ENCODE measurements around the gene PRKCH.
"Not testable (repeated sequence)": the region's sequence is repeated elsewhere in the genome, so short reads cannot be mapped to it uniquely, and the experiment has no call there.

The PRKCH gene

DNA sequence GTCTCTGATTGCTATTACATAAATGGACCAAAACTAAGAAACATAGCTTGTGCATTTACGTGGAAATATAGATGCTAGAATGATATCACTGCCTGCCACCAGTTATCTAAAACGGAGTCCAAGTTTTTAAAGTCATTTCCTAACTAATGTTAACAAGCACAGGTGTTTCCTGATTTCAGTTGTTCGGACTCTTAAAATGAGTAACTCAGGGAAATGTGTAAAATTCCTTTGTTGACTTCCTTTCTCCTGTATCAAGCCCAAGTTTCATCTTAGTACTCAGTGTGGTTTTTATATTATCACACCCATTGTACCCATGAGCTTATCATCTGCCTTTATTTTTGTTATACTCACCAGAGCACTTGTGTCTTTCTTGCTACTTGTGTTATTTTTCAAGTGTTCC lies 13.2 kb upstream of the PRKCH start:
- no peak for DNase-seq (ENCODE audit: low read depth)

DNA sequence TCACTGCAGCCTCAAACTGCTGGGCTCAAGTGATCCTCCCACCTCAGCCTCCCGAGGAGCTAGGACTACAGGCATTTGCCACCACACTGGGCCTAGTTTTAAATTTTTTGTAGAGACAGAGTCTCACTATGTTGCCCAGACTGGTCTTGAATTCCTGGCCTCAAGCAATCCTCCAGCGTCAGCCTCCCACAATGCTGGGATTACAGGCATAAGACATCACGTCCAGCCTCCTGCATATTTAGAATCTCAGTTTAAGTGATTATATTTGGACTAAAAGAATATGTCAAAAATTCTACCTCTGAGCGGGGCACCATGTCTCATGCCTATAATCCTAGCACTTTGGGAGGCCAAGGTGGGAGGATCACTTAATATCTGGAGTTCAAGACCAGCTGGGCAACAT lies 12.7 kb upstream of the PRKCH start:
- DNase-seq (ENCODE audit: low read depth) = not testable (repeated sequence)

DNA sequence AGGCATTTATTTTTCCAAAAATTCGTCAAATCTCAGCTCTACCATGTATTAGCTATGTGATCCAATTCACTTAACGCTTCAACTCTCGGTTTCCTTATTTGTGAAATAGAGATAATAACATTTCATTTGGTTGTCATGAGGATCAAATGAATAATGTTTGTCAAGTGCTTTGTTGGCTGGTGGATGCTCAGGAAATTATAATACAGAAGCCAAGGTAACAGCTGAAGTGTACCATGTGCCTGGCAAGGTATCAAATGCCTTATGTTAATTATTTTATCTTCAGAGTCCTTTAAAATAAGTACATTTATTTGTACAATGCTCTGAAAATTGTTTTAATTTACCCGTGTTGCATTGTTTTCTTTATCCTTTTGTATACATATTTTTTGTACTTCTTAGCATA lies 6.1 kb upstream of the PRKCH start:
- no peak for DNase-seq (ENCODE audit: low read depth)

GRCh38 chr14:61319086-61319485 lies 2.3 kb upstream of the PRKCH start:
- DNase-seq (ENCODE audit: low read depth) = no peak

- DNase-seq (ENCODE audit: low read depth) = no peak
Observed at GRCh38 chr14:61319706-61320105, 1.7 kb upstream of the PRKCH start.

DNA sequence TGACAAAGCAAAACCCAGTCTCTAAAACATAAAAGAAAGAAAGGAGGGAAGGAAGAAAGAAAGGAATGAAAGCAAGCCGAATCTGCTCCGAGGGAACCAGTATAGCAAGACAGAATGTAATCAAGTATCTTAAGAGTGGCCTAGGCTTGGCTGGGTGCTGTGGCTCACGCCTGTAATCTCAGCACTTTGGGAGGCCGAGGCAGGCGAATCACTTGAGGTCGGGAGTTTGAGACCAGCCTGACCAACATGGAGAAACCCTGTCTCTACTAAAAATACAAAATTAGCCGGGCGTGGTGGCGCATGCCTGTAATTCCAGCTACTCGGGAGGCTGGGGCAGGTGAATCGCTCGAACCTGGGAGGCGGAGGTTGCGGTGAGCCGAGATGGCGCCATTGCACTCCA lies 1.2 kb upstream of the PRKCH start:
- not testable (repeated sequence) for DNase-seq (ENCODE audit: low read depth)

GRCh38 chr14:61320806-61321384 lies 484 bp upstream of the PRKCH start:
- no peak for DNase-seq (ENCODE audit: low read depth)

DNA sequence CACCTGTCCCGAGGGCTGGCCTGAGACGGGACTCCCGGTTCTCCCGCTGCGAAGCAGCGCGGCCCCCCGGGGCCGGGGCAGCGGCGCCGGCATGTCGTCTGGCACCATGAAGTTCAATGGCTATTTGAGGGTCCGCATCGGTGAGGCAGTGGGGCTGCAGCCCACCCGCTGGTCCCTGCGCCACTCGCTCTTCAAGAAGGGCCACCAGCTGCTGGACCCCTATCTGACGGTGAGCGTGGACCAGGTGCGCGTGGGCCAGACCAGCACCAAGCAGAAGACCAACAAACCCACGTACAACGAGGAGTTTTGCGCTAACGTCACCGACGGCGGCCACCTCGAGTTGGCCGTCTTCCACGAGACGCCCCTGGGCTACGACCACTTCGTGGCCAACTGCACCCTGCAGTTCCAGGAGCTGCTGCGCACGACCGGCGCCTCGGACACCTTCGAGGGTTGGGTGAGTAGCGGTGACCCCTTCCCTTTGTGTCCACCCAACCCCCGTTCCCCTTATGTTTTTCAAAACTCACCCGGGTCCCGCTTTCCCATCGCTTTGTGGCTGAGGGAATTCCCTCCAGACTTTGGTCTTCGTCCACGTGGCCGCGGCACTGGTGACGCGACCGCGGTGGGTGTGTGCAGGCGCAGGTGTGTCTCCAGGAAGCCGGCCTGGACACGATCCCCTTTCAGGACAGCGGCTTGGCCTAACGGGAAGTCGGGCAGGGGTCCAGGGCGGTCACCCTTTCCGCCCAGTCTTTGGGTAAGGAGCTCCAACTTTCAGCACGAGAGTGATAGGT lies 826 bp downstream of the PRKCH start:
- DNase-seq (ENCODE audit: low read depth) = no peak

- DNase-seq (ENCODE audit: low read depth) = no peak
Observed at GRCh38 chr14:61322799-61323290, 1.5 kb downstream of the PRKCH start.

DNA sequence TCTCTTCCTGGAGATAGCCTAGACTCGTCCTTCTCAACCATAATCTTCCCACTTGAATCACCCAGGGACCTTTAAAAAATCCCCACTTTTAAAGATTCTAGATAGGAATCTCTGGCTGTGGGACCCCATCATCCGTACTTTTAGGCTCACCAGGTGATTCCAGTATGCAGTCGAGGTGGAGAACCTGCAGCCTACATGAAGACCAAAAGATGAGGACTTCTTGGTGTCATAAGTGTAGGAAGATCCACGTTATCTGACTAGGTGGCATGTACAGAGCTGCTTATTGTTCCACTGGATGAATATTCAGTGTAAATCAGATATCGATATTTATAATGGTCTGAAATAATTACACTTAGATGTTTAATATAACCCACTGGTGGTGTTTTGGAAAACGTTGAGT lies 2.6 kb downstream of the PRKCH start:
- DNase-seq (ENCODE audit: low read depth) = no peak

DNA sequence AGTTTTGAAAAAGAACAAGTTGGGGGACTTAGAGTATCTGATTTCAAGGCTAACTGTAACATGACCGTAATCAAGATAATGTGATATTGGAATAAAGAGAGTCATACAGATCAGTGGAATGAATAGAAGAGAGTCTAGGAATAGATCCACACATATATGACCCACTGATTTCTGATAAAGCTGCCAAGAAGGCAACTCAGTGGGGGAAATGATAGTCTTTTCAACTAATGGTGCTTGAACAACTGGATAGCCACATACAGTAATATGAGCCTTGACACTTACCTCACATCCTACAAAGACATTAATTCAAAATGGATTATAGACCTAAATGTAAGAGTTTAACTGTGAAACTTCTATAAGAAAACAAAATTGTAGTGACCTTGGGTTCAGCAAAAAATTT lies 3.8 kb downstream of the PRKCH start:
- DNase-seq (ENCODE audit: low read depth) = no peak

GRCh38 chr14:61326146-61326545 lies 4.8 kb downstream of the PRKCH start:
- no peak for DNase-seq (ENCODE audit: low read depth)

GRCh38 chr14:61326847-61327246 lies 5.5 kb downstream of the PRKCH start:
- no peak for DNase-seq (ENCODE audit: low read depth)

DNA sequence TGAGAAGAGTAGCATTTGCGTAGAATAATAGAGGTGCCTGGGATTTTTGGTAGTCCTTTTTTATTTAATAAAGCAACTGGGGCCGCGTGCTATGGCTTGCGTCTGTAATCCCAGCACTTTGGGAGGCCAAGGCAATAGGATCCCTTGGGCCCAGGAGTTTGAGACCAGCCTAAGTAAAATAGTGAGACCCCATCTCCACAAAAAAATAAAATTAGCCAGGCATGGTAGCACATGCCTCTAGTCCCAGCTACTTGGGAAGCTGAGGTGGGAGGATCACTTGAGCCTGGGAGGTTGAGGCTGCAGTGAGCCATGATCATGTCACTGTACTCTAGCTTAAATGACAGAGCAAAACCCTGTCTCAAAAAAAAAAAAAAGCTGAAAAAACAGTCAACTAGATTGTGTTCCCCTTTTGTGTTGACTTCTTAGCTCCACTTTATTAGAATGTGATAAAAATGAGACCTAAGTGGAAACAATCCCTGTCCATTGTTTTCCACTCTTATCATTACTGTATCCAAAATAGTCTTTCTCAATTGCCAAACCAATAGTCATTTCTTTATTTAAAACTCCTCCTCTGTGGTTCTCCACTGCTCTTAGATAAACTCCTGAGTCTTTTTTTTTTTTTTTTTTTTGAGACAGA lies 7.4 kb downstream of the PRKCH start:
- DNase-seq (ENCODE audit: low read depth) = no peak

- no peak for DNase-seq (ENCODE audit: low read depth)
Observed at GRCh38 chr14:61329478-61330051, 8.2 kb downstream of the PRKCH start.

DNA sequence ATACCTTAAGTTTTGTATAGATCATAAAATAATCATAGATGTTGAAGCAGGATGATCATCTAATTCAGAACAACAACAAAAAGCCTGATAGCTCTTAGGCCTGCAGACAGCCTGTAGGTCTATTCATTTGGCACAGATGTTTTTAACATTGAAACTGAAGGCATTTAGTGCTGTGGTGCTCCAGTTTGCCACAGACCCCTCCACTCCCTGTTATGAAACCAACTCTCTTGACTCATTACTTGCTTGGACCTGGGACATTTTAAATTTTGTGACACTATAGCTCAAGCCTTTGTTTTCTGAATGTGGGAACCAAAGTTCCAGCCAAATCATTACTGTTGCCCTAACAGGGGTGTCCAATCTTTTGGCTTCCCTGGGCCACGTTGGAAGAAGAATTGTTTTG lies 9.1 kb downstream of the PRKCH start:
- DNase-seq (ENCODE audit: low read depth) = no peak

- DNase-seq (ENCODE audit: low read depth) = no peak
Observed at GRCh38 chr14:61331992-61332657, 10.7 kb downstream of the PRKCH start.

- DNase-seq (ENCODE audit: low read depth) = no peak
Observed at GRCh38 chr14:61332658-61333029, 11.3 kb downstream of the PRKCH start.

GRCh38 chr14:61333087-61333486 lies 11.7 kb downstream of the PRKCH start:
- no peak for DNase-seq (ENCODE audit: low read depth)

DNA sequence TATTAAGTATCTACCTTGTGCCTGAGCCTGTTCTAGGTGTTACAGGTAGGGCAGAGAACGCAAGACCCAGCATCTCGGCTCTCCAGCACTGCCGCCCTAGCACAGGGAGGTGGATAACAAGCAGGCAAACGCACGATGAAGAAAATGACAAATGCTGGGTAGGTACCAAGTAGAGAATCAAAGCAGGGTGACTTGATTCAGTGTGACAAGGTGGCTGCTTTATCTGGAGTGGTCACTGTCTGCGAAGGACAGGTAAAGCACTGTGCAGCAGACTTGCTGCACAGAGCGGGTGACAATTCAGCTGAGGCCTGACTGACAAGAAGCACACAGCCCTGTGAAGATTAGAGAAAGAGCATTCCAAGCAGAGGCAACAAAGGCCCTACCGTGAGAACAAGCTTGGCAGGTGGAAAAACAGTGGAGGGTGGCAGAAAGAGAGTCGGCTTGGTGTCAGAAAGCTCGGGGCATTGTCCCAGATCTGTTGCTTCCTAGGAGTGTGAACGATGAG lies 12.9 kb downstream of the PRKCH start:
- DNase-seq (ENCODE audit: low read depth) = no peak

DNA sequence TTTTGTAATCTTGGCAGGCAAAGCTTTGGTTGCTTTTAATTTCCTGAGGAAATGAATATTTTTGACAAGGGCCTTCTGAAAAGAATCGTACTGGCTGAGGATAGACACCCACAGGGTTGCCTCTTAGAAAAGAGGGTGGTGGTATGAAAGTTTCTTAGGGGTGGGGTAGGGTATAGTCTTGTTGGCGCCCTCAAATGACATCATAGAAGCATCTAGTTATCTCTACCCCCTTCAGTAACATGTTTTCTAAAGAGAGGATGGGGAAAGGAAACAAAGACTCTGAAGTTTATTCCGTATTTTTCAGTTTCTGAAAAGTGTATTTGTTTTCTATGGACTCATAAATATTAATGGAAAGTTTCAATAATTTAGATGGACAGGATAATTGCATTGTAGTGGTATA lies 13.7 kb downstream of the PRKCH start:
- DNase-seq (ENCODE audit: low read depth) = no peak

GRCh38 chr14:61335671-61336275 lies 14.4 kb downstream of the PRKCH start:
- DNase-seq (ENCODE audit: low read depth) = no peak

All from ELR (cell line).